ENCODE results near the gene KAZN.

The KAZN gene

DNA sequence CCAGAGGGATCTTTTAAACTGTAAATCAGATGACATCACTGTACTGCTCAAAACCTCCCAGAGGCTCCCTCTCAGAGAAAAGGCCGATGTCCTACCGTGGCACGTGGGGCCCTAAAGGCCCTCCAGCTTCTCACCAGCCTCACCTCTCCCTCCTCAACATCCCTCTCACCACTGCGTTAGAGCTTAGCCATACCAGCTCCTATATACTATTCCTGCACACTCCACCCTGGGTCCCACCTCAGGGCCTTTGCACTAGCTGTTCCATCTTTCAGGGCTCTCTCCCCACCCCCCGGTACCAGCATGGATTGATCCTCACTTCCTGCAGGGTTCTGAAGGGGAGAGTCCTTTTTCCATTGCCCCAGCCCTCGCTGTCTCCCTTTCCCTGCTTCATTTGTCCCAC is 111.8 kb downstream of the KAZN start:
- TF ChIP-seq TAF1 (IDR thresholded peaks at IDR 0.05; ENCODE audit: low read depth) (no peak), YY1 (IDR thresholded peaks at IDR 0.05; ENCODE audit: low read depth) (no peak), RAD21 (IDR thresholded peaks at IDR 0.05; ENCODE audit: low read depth) (no peak), TCF12 (IDR thresholded peaks at IDR 0.05; ENCODE audit: low read depth) (no peak), EGR1 (IDR thresholded peaks at IDR 0.05) (no peak), CEBPB (IDR thresholded peaks at IDR 0.05) (no peak), NFIC (IDR thresholded peaks at IDR 0.05) (no peak), FOXM1 (IDR thresholded peaks at IDR 0.05; ENCODE audit: borderline replicate concordance, low read depth) (no peak), ZBTB7A (IDR thresholded peaks at IDR 0.05; ENCODE audit: low read depth) (no peak), EP300 (IDR thresholded peaks at IDR 0.05; ENCODE audit: borderline replicate concordance) (no peak), TEAD4 (IDR thresholded peaks at IDR 0.05) (no peak), CREB1 (IDR thresholded peaks at IDR 0.05; ENCODE audit: low read depth) (no peak)
- TF ChIP-seq, protein P1, sequence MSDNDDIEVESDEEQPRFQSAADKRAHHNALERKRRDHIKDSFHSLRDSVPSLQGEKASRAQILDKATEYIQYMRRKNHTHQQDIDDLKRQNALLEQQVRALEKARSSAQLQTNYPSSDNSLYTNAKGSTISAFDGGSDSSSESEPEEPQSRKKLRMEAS (IDR thresholded peaks at IDR 0.05): no peak
- TF ChIP-seq, protein P2, sequence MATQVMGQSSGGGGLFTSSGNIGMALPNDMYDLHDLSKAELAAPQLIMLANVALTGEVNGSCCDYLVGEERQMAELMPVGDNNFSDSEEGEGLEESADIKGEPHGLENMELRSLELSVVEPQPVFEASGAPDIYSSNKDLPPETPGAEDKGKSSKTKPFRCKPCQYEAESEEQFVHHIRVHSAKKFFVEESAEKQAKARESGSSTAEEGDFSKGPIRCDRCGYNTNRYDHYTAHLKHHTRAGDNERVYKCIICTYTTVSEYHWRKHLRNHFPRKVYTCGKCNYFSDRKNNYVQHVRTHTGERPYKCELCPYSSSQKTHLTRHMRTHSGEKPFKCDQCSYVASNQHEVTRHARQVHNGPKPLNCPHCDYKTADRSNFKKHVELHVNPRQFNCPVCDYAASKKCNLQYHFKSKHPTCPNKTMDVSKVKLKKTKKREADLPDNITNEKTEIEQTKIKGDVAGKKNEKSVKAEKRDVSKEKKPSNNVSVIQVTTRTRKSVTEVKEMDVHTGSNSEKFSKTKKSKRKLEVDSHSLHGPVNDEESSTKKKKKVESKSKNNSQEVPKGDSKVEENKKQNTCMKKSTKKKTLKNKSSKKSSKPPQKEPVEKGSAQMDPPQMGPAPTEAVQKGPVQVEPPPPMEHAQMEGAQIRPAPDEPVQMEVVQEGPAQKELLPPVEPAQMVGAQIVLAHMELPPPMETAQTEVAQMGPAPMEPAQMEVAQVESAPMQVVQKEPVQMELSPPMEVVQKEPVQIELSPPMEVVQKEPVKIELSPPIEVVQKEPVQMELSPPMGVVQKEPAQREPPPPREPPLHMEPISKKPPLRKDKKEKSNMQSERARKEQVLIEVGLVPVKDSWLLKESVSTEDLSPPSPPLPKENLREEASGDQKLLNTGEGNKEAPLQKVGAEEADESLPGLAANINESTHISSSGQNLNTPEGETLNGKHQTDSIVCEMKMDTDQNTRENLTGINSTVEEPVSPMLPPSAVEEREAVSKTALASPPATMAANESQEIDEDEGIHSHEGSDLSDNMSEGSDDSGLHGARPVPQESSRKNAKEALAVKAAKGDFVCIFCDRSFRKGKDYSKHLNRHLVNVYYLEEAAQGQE (IDR thresholded peaks at IDR 0.05; ENCODE audit: low read depth): no peak
- TF ChIP-seq, protein P3, sequence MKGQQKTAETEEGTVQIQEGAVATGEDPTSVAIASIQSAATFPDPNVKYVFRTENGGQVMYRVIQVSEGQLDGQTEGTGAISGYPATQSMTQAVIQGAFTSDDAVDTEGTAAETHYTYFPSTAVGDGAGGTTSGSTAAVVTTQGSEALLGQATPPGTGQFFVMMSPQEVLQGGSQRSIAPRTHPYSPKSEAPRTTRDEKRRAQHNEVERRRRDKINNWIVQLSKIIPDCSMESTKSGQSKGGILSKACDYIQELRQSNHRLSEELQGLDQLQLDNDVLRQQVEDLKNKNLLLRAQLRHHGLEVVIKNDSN (IDR thresholded peaks at IDR 0.05): no peak

DNA sequence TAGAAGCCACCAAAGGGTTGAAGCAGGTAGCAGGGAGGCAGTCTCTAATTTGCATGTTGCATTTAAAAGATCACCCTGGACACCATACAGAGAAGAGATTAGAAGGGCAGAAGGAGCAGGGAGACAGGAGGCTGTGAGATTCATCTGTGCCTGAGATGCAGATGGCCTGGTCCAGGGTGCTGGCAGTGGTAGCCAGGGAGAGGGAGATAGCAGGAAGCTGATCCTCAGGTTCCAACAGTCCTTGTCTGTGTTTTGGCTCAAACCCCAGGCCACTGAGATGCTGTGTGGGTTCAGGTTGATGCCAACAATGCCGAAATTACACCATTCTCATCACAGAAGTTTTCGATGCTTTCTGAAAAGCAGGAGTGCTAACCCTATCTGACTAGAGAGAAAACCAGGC is 113.7 kb downstream of the KAZN start:
- TF ChIP-seq EP300 (IDR thresholded peaks at IDR 0.05; ENCODE audit: borderline replicate concordance) (no peak), ZBTB7A (IDR thresholded peaks at IDR 0.05; ENCODE audit: low read depth) (no peak), TEAD4 (IDR thresholded peaks at IDR 0.05) (no peak), RAD21 (IDR thresholded peaks at IDR 0.05; ENCODE audit: low read depth) (no peak), FOXM1 (IDR thresholded peaks at IDR 0.05; ENCODE audit: borderline replicate concordance, low read depth) (no peak), TAF1 (IDR thresholded peaks at IDR 0.05; ENCODE audit: low read depth) (no peak), EGR1 (IDR thresholded peaks at IDR 0.05) (no peak), YY1 (IDR thresholded peaks at IDR 0.05; ENCODE audit: low read depth) (no peak), TCF12 (IDR thresholded peaks at IDR 0.05; ENCODE audit: low read depth) (no peak), CREB1 (IDR thresholded peaks at IDR 0.05; ENCODE audit: low read depth) (no peak), NFIC (IDR thresholded peaks at IDR 0.05) (no peak), CEBPB (IDR thresholded peaks at IDR 0.05) (no peak)
- TF ChIP-seq, protein P2 (IDR thresholded peaks at IDR 0.05; ENCODE audit: low read depth): no peak
- TF ChIP-seq, protein P1 (IDR thresholded peaks at IDR 0.05): no peak
- TF ChIP-seq, protein P3 (IDR thresholded peaks at IDR 0.05): no peak

DNA sequence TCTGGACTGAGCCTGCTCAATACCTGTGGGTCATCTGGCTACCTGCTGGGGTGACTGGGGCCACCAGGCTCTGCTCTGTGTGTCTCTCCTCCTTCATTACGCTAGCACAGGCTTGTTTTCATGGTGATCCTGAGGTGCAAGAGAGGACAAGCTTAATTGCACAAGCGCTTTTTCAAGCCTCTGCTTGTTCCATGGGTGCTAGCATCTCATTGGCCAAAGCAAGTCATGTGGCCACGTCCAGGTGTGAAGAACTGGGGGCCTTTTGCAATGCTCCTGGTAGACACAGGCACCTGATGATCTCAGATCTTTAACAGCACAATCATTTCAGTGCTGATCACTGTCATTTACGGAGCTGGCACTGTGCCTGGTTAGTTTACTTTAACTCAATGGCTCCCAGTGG is 114.6 kb downstream of the KAZN start:
- TF ChIP-seq, protein P3 (IDR thresholded peaks at IDR 0.05): peak; percentile 35; the same call in 1 of the 2 replicates
- TF ChIP-seq CREB1 (IDR thresholded peaks at IDR 0.05; ENCODE audit: low read depth) (no peak), FOXM1 (IDR thresholded peaks at IDR 0.05; ENCODE audit: borderline replicate concordance, low read depth) (no peak)

DNA sequence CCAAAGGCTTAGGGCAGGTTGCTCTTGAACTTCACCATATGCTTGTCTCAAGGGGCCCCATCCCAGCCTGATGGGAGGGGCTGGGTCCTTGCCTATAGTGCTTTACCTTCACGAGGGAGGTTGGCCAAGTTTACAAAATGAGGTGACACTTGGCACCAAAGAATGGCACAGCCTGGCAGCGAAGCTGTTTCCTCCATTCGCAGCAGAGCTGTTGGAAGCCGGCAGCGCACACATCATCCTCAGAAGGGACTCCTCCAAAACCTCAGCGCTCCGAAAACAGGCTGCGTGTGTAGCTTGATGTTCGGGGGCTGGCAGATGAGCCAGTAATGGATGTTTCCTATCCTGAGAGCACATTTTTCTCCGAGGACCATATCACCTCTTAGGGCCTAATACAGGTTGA is 116.8 kb downstream of the KAZN start:
- TF ChIP-seq EGR1 (IDR thresholded peaks at IDR 0.05): no peak

DNA sequence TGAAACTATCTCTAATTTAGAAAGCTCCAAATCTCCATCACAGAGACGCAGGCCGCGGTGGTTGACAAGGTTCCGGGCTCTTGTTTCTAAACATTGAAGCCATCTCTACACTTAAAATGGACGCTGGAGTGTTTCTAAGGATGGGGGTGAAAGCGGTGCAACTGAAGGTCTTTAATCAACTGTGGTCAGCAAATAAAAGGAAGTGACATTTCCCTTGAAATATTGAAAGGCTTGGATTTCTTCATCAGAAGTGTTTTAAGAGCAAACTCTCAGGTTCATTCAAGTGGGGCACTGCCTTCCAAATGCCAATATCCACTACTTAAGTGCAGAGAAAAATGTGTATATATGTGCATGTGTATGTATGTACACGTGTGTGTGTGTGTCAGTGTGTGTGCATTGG is 117.3 kb downstream of the KAZN start:
- no peak for TF ChIP-seq TEAD4 (IDR thresholded peaks at IDR 0.05)
- TF ChIP-seq, protein P2 (IDR thresholded peaks at IDR 0.05; ENCODE audit: low read depth): no peak
- TF ChIP-seq FOXM1 (IDR thresholded peaks at IDR 0.05; ENCODE audit: borderline replicate concordance, low read depth): no peak
- TF ChIP-seq, protein P3 (IDR thresholded peaks at IDR 0.05): no peak
- TF ChIP-seq CREB1 (IDR thresholded peaks at IDR 0.05; ENCODE audit: low read depth): no peak
- TF ChIP-seq RAD21 (IDR thresholded peaks at IDR 0.05; ENCODE audit: low read depth): no peak
- no peak for TF ChIP-seq YY1 (IDR thresholded peaks at IDR 0.05; ENCODE audit: low read depth)
- no peak for TF ChIP-seq EP300 (IDR thresholded peaks at IDR 0.05; ENCODE audit: borderline replicate concordance)
- no peak for TF ChIP-seq TCF12 (IDR thresholded peaks at IDR 0.05; ENCODE audit: low read depth)
- no peak for TF ChIP-seq EGR1 (IDR thresholded peaks at IDR 0.05)
- TF ChIP-seq NFIC (IDR thresholded peaks at IDR 0.05): no peak
